GM12873 (cell line): ENCODE measurements around the gene TTC27.

ENCODE experiments used
- TF ChIP-seq, protein P1 (sequence below): IDR thresholded peaks from 2 replicates; pipeline ENCODE4 v1.5.1; 2012; ENCODE audit warnings: low read depth, mild to moderate bottlenecking, moderate library complexity, low read length, control low read depth; ENCODE audit not compliant: insufficient read depth; ENCODE audit errors: missing control alignments

TTC27 gene

DNA sequence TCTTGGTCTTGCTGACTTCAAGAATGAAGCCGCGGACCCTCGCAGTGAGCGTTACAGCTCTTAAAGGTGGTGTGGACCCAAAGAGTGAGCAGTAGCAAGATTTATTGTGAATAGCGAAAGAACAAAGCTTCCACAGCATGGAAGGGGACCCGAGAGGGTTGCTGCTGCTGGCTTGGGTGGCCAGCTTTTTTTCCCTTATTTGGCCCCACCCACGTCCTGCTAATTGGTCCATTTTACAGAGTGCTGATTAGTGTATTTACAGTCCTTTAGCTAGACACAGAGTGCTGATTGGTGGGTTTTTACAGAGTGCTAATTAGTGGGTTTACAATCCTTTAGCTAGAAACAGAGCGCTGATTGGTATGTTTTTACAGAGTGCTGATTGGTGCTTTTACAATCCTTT, 230.9 kb downstream of the TTC27 start:
- TF ChIP-seq, protein P1, sequence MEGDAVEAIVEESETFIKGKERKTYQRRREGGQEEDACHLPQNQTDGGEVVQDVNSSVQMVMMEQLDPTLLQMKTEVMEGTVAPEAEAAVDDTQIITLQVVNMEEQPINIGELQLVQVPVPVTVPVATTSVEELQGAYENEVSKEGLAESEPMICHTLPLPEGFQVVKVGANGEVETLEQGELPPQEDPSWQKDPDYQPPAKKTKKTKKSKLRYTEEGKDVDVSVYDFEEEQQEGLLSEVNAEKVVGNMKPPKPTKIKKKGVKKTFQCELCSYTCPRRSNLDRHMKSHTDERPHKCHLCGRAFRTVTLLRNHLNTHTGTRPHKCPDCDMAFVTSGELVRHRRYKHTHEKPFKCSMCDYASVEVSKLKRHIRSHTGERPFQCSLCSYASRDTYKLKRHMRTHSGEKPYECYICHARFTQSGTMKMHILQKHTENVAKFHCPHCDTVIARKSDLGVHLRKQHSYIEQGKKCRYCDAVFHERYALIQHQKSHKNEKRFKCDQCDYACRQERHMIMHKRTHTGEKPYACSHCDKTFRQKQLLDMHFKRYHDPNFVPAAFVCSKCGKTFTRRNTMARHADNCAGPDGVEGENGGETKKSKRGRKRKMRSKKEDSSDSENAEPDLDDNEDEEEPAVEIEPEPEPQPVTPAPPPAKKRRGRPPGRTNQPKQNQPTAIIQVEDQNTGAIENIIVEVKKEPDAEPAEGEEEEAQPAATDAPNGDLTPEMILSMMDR: no peak

DNA sequence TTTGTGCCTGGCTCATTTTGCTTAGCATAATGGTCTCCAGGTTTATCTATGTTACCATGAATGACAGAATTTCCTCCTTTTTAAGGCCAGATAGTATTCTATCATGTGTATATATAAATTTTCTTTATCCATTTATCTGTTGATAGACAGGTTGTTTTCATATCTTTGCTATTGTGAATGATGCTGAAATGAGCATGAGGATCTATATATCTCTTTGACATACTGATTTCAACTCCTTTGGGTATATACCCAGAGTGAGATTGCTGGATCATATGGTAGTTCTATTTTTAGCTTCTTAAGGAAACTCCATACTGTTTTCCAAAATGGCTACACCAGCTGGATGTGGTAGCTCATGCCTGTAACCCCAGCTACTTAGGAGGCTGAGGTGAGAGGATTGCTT, 232.5 kb downstream of the TTC27 start:
- TF ChIP-seq, protein P1: no peak

DNA sequence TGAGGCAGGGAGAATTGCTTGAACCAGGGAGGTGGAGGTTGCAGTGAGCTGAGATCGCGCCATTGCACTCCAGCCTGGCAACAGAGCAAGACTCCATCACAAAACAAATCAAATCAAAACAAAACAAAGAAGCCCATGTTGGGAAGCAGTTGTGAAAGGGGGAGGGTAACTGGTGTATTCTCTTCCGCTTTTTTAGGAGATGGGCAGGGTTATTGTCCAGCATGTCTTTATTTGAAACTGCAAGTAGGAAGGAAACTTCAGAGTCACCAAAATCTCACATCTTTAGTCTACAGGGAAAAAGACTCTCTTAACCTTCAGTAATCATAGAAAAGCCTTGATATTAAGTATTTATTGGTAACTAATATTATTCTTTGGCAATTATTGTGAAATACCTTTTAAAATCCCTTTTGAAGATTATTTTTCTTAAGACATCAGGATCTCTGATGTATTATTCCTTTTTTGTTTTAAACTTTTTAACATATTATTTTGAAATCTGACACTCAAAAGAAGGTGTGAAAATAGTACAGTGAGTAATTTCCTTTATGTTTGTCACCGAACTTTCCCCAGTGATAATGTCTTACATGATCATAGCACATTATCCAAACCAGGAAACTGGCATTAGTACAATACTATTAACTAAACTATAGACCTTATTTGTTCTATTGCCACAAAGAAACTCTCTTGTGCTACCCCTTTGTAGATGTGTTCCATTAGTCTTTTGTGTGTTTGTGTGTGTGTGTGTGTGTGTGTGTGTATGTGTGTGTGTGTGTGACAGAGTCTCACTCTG, 234.6 kb downstream of the TTC27 start:
- TF ChIP-seq, protein P1: no peak

DNA sequence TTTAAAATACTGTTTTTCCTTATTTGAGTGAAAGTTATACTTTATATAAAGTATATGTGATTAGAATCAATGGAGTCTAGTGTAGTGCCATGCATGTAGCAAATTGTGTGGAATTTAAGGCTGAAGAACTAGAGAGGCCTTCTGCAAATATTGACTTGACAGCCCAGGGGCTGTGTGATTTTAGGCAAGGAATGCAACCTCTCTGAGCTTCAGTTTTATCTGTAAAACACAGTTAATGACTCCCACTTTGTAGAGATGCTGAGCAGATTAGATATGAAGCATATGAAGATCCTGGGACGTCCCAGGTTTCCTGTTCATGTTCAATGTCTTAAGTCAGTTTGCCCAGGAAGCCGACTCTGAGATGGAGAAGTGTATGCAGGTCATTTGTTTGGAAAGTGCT, 235.5 kb downstream of the TTC27 start:
- TF ChIP-seq, protein P1: no peak

DNA sequence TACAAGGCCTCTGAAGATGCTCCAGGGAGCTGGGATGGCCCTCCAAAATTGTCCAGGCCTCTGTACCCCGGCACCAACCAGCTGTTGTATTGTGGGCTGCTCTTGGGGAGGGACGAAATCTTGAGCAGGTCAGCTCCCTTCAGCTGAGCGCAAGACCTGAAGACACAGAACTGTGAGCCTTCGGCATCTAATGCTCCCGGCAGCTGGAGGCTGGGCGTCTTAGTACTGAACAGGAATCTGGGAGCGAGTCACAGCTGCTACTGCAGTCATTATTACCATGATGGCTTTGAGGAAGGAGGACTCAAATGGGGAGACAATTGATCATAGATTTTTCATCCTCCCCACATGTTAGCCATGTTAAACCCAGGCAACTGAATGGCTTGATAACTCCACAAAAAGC, 236.0 kb downstream of the TTC27 start:
- TF ChIP-seq, protein P1: no peak

DNA sequence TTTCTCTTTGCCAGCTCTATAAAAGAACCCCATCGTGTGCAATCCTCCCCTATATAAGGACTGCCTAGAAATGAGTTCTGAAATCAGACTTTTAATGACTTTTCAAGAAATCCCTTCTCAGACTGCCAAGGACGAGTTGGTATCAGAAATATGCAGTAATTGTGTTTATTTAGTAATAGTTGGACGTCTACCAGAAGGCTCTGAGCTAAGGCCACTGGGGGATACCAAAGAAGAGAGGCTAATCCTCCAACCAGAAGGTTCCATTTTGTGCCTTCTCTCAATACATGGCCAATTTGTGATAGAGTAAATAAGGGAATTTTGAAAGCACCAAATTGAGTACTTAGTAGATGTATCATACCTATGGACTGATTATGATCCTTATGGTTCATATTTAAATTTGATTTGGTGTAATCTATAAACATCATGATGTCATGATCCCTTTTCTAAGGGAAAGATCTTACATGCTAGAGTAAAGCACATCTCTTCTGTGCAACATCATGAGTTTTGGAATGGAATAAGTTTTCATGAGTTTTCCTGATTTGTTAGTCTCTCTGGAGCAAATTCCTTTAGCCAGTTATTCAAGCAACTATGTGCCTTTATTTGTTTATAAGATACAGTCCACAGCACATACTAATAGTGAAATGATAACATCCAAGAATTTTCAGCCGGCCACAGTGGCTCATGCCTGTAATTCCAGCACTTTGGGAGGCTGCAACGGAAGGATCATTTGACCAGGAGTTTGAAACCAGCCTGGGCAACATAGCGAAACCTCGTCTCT, 236.7 kb downstream of the TTC27 start:
- TF ChIP-seq, protein P1: no peak

DNA sequence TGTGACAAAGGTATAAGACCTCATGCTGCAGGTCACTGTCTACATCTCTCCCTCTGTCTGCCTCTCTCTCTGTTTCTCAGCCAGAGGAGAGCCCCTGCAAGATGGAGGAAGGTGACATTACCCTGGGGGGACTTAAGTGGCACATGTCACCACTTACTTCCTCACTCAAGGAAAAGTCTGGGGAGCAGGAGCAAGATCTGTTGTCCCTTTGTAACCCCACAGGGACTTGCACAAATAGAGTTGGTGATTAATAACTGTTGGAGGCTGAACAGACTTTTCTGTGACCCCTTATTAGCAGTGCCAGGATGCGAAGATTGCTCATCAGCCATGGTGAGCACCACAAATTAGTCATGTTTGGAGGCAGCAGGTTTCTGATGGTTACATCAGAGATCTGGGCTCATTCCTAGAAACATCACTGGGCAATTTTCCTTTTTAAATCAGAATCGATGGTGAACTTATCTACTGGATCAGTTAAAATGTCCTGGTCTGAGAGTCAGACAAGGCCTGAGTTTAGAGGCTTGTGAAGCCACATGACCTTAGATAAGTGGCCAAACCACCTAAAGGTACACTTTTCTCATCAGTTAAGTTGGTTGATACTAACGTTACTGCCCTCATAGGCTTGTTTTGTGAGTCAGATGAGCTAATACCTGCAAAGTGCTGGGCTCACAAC, 237.7 kb downstream of the TTC27 start:
- TF ChIP-seq, protein P1: no peak
